Measurements from ENCODE around the gene TACC3.
A peak's percentile ranks its signal among the peaks of the same experiment; 100 is the strongest.

Gene TACC3

DNA sequence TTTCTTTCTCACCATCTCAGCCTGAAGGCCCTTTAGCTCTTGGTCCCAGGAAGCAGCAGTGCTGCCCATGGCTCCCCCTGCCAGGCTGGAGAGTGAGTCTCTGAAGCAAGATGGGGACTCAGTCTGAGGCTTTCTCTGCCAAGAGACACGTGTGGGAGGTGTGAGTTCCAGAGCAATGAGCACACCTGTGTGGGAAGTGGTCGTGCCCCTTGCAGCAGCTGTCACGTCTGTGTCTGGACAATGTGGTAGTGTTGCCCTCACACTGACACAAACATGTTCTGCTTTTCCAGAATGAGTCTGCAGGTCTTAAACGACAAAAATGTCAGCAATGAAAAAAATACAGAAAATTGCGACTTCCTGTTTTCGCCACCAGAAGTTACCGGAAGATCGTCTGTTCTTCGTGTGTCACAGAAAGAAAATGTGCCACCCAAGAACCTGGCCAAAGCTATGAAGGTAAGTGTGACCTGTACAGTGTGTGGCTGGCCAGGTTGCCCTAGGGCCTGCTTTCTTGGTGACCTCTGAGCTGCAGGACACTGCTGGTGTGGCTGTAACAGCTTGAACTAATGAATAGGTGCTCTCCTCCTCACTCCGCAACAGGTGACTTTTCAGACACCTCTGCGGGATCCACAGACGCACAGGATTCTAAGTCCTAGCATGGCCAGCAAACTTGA, 1.9 kb downstream of the TACC3 start:
- peaks cover 0 to 47% (median 7%) of the 10 kb centered on the region in 4 experiments for H3K36me3 ChIP-seq (ENCODE audit: control insufficient read depth in 4 of 4, insufficient read depth in 4 of 4, low read length in 3 of 4)
- no peaks in the 10 kb centered on the region for H3K27me3 ChIP-seq (replicated peaks in 2 of 5; ENCODE audit: control insufficient read depth in 4 of 5, insufficient read depth in 5 of 5, low read length in 4 of 5)
- H3K4me1 ChIP-seq (ENCODE audit: control extremely low read depth in 1 of 4, control insufficient read depth in 4 of 4, insufficient read depth in 4 of 4, low read length in 3 of 4), result peaks cover 12 to 86% (median 78%) of the 10 kb centered on the region in 4 experiments
- CTCF ChIA-PET, result interaction anchor here (1.3 to 18.1 kb wide), 4 partner anchors 8 to 40 kb away, joined by 4 to 705 read pairs (median 14); partner anchors contain the start of gene SLBP
- POLR2A ChIA-PET, result interaction anchor here (1.0 to 2.4 kb wide), 6 partner anchors 8 to 32 kb away, joined by 3 to 22 read pairs (median 6); partner anchors contain the start of gene SLBP
- H3K27ac ChIP-seq (ENCODE audit: insufficient read depth in 1 of 2, low read depth in 1 of 2, low read length in 2 of 2, poor library complexity in 1 of 2, severe bottlenecking in 2 of 2), result peak overlapping the region; percentile 82 to 84
- DNase-seq, result peak; percentile 84 to 98 (median 97)
- peak overlapping the region; percentile 38 to 95 (median 79) for H3K4me3 ChIP-seq (ENCODE audit: control insufficient read depth in 1 of 7, extremely low read depth in 1 of 7, insufficient read depth in 4 of 7, low read depth in 2 of 7, low read length in 6 of 7)
- 10% methylated on average over 11 of the region's 12 CpGs for WGBS (ENCODE audit: insufficient coverage)
- H3K9me3 ChIP-seq (ENCODE audit: control extremely low read depth in 1 of 5, control insufficient read depth in 4 of 5, insufficient read depth in 2 of 5, low read depth in 1 of 5, low read length in 4 of 5), result no peaks in the 10 kb centered on the region

GRCh38 chr4:1725521-1725920, 4.2 kb downstream of the TACC3 start:
- peak overlapping the region in 3 of 7 experiments; percentile 20 to 70 (median 28) for H3K4me3 ChIP-seq (ENCODE audit: control insufficient read depth in 1 of 7, extremely low read depth in 1 of 7, insufficient read depth in 4 of 7, low read depth in 2 of 7, low read length in 6 of 7)
- WGBS (ENCODE audit: insufficient coverage), result 92% methylated on average over 7 of the region's 10 CpGs
- ChIA-PET CTCF (interaction anchor here (1.0 to 18.1 kb wide), 3 partner anchors 15 to 24 kb away, joined by 7 to 705 read pairs (median 23); partner anchors contain the start of gene SLBP), POLR2A (interaction anchor here (0.6 to 4.2 kb wide), 4 partner anchors 13 to 1428 kb away, joined by 3 to 19 read pairs (median 6); partner anchors contain the start of gene SLBP)
- DNase-seq, result no peak
- H3K36me3 ChIP-seq (ENCODE audit: control insufficient read depth in 4 of 4, insufficient read depth in 4 of 4, low read length in 3 of 4), result peaks cover 4 to 57% (median 23%) of the 10 kb centered on the region in 4 experiments
- no peaks in the 10 kb centered on the region for H3K27me3 ChIP-seq (replicated peaks in 2 of 5; ENCODE audit: control insufficient read depth in 4 of 5, insufficient read depth in 5 of 5, low read length in 4 of 5)
- H3K9me3 ChIP-seq (ENCODE audit: control extremely low read depth in 1 of 5, control insufficient read depth in 4 of 5, insufficient read depth in 2 of 5, low read depth in 1 of 5, low read length in 4 of 5), result no peaks in the 10 kb centered on the region
- peak overlapping the region; percentile 53 to 59 for H3K27ac ChIP-seq (ENCODE audit: insufficient read depth in 1 of 2, low read depth in 1 of 2, low read length in 2 of 2, poor library complexity in 1 of 2, severe bottlenecking in 2 of 2)
- H3K4me1 ChIP-seq (ENCODE audit: control extremely low read depth in 1 of 4, control insufficient read depth in 4 of 4, insufficient read depth in 4 of 4, low read length in 3 of 4), result peaks cover 12 to 82% (median 76%) of the 10 kb centered on the region in 4 experiments

GRCh38 chr4:1726146-1726934, 5.0 kb downstream of the TACC3 start:
- ChIA-PET POLR2A (interaction anchor here (0.8 to 4.2 kb wide), 3 partner anchors 11 to 33 kb away, joined by 3 to 19 read pairs (median 9); partner anchors contain the start of gene SLBP), CTCF (interaction anchor here (0.7 to 18.1 kb wide), 7 partner anchors 15 to 377 kb away, joined by 3 to 705 read pairs (median 4); partner anchors contain the start of gene SLBP)
- peaks cover 12 to 65% (median 29%) of the 10 kb centered on the region in 4 experiments for H3K36me3 ChIP-seq (ENCODE audit: control insufficient read depth in 4 of 4, insufficient read depth in 4 of 4, low read length in 3 of 4)
- no peaks in the 10 kb centered on the region for H3K27me3 ChIP-seq (replicated peaks in 2 of 5; ENCODE audit: control insufficient read depth in 4 of 5, insufficient read depth in 5 of 5, low read length in 4 of 5)
- 53% methylated on average over 13 of the region's 17 CpGs for WGBS (ENCODE audit: insufficient coverage)
- H3K4me3 ChIP-seq (ENCODE audit: control insufficient read depth in 1 of 7, extremely low read depth in 1 of 7, insufficient read depth in 4 of 7, low read depth in 2 of 7, low read length in 6 of 7), result peak overlapping the region in 4 of 7 experiments; percentile 20 to 70 (median 40)
- H3K27ac ChIP-seq (ENCODE audit: insufficient read depth in 1 of 2, low read depth in 1 of 2, low read length in 2 of 2, poor library complexity in 1 of 2, severe bottlenecking in 2 of 2), result peak overlapping the region; percentile 59 to 68
- no peaks in the 10 kb centered on the region for H3K9me3 ChIP-seq (ENCODE audit: control extremely low read depth in 1 of 5, control insufficient read depth in 4 of 5, insufficient read depth in 2 of 5, low read depth in 1 of 5, low read length in 4 of 5)
- peaks cover 12 to 83% (median 75%) of the 10 kb centered on the region in 4 experiments for H3K4me1 ChIP-seq (ENCODE audit: control extremely low read depth in 1 of 4, control insufficient read depth in 4 of 4, insufficient read depth in 4 of 4, low read length in 3 of 4)
- DNase-seq, result peak; percentile 87 to 93 (median 90)

GRCh38 chr4:1727117-1728031, 6.1 kb downstream of the TACC3 start:
- Histone ChIP-seq H3K27me3 (replicated peaks in 2 of 5; ENCODE audit: control insufficient read depth in 4 of 5, insufficient read depth in 5 of 5, low read length in 4 of 5) (no peaks in the 10 kb centered on the region), H3K36me3 (ENCODE audit: control insufficient read depth in 4 of 4, insufficient read depth in 4 of 4, low read length in 3 of 4) (peaks cover 13 to 73% (median 36%) of the 10 kb centered on the region in 4 experiments), H3K4me1 (ENCODE audit: control extremely low read depth in 1 of 4, control insufficient read depth in 4 of 4, insufficient read depth in 4 of 4, low read length in 3 of 4) (peaks cover 9 to 75% (median 68%) of the 10 kb centered on the region in 4 experiments), H3K27ac (ENCODE audit: insufficient read depth in 1 of 2, low read depth in 1 of 2, low read length in 2 of 2, poor library complexity in 1 of 2, severe bottlenecking in 2 of 2) (peak overlapping the region; percentile 25 to 68), H3K4me3 (ENCODE audit: control insufficient read depth in 1 of 7, extremely low read depth in 1 of 7, insufficient read depth in 4 of 7, low read depth in 2 of 7, low read length in 6 of 7) (peak overlapping the region in 5 of 7 experiments; percentile 13 to 70 (median 48)), H3K9me3 (ENCODE audit: control extremely low read depth in 1 of 5, control insufficient read depth in 4 of 5, insufficient read depth in 2 of 5, low read depth in 1 of 5, low read length in 4 of 5) (no peaks in the 10 kb centered on the region)
- POLR2A ChIA-PET, result interaction anchor here (0.9 to 4.2 kb wide), 3 partner anchors 9 to 34 kb away, joined by 3 to 19 read pairs (median 9); partner anchors contain the start of gene SLBP
- peak; percentile 47 to 69 (median 64) for DNase-seq
- 16% methylated on average over 17 of the region's 18 CpGs for WGBS (ENCODE audit: insufficient coverage)
- CTCF ChIA-PET, result interaction anchor here (1.5 to 18.1 kb wide), 5 partner anchors 9 to 378 kb away, joined by 3 to 705 read pairs (median 23); partner anchors contain the start of gene SLBP

GRCh38 chr4:1728061-1728980, 7.0 kb downstream of the TACC3 start:
- Histone ChIP-seq H3K4me1 (ENCODE audit: control extremely low read depth in 1 of 4, control insufficient read depth in 4 of 4, insufficient read depth in 4 of 4, low read length in 3 of 4) (peaks cover 8 to 66% (median 59%) of the 10 kb centered on the region in 4 experiments), H3K4me3 (ENCODE audit: control insufficient read depth in 1 of 7, extremely low read depth in 1 of 7, insufficient read depth in 4 of 7, low read depth in 2 of 7, low read length in 6 of 7) (peak overlapping the region in 3 of 7 experiments; percentile 6 to 70 (median 48)), H3K27me3 (replicated peaks in 2 of 5; ENCODE audit: control insufficient read depth in 4 of 5, insufficient read depth in 5 of 5, low read length in 4 of 5) (no peaks in the 10 kb centered on the region), H3K9me3 (ENCODE audit: control extremely low read depth in 1 of 5, control insufficient read depth in 4 of 5, insufficient read depth in 2 of 5, low read depth in 1 of 5, low read length in 4 of 5) (no peaks in the 10 kb centered on the region), H3K27ac (ENCODE audit: insufficient read depth in 1 of 2, low read depth in 1 of 2, low read length in 2 of 2, poor library complexity in 1 of 2, severe bottlenecking in 2 of 2) (peak overlapping the region in 1 of 2 experiments; percentile 68), H3K36me3 (ENCODE audit: control insufficient read depth in 4 of 4, insufficient read depth in 4 of 4, low read length in 3 of 4) (peaks cover 20 to 82% (median 46%) of the 10 kb centered on the region in 4 experiments)
- CTCF ChIA-PET, result interaction anchor here (0.6 to 18.1 kb wide), 6 partner anchors 8 to 155 kb away, joined by 3 to 705 read pairs (median 19); partner anchors contain the start of gene SLBP
- DNase-seq, result no peak
- POLR2A ChIA-PET, result interaction anchor here (4.2 kb wide), 1 partner anchor 35 kb away, joined by 19 read pairs; no protein-coding TSS in a partner anchor
- WGBS (ENCODE audit: insufficient coverage), result 94% methylated on average over 28 of the region's 31 CpGs
